ENCODE measurements around the gene MICOS13.
A peak's percentile ranks its signal among the peaks of the same experiment; 100 is the strongest.

The MICOS13 gene, protein sequence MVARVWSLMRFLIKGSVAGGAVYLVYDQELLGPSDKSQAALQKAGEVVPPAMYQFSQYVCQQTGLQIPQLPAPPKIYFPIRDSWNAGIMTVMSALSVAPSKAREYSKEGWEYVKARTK

GRCh38 chr19:5680437-5681368 is at the start of gene MICOS13, which contains the start of gene HSD11B1L:
TSS of gene MICOS13 (minus strand) at chr19:5680516. CDS start at chr19:5680486, 30 bp downstream.
TSS of gene HSD11B1L (plus strand) at chr19:5681027. CDS start at chr19:5684833, 3,806 bp downstream.
- H3K27ac ChIP-seq = peak within 1 kb of the TSS; percentile 80
- TF ChIP-seq ZFX (IDR thresholded peaks at IDR 0.05) = no peak
- TF ChIP-seq, protein P1, sequence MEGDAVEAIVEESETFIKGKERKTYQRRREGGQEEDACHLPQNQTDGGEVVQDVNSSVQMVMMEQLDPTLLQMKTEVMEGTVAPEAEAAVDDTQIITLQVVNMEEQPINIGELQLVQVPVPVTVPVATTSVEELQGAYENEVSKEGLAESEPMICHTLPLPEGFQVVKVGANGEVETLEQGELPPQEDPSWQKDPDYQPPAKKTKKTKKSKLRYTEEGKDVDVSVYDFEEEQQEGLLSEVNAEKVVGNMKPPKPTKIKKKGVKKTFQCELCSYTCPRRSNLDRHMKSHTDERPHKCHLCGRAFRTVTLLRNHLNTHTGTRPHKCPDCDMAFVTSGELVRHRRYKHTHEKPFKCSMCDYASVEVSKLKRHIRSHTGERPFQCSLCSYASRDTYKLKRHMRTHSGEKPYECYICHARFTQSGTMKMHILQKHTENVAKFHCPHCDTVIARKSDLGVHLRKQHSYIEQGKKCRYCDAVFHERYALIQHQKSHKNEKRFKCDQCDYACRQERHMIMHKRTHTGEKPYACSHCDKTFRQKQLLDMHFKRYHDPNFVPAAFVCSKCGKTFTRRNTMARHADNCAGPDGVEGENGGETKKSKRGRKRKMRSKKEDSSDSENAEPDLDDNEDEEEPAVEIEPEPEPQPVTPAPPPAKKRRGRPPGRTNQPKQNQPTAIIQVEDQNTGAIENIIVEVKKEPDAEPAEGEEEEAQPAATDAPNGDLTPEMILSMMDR (conservative IDR thresholded peaks at IDR 0.05) = no peak

GRCh38 chr19:5727453-5728050 is 47.2 kb upstream of the MICOS13 start:
- no peak for TF ChIP-seq ZFX (IDR thresholded peaks at IDR 0.05)
- TF ChIP-seq, protein P1 (conservative IDR thresholded peaks at IDR 0.05) = no peak
- no peak overlapping the region for H3K27ac ChIP-seq

- peak; percentile 52; the same call in 1 of the 2 replicates for TF ChIP-seq ZFX (IDR thresholded peaks at IDR 0.05)
- TF ChIP-seq, protein P1 (conservative IDR thresholded peaks at IDR 0.05) = peak; percentile 97
- peak within 1 kb of the TSS; percentile 84 for H3K27ac ChIP-seq
These were observed 39.9 kb upstream of the MICOS13 start, which contains the start of the genes CATSPERD and LONP1 for GRCh38 chr19:5719961-5720790. TSS of gene CATSPERD (plus strand) at chr19:5720637. CDS start at chr19:5720738, 101 bp downstream. TSS of gene LONP1 (minus strand) at chr19:5720146. CDS start at chr19:5720132, 14 bp downstream.

GRCh38 chr19:5719274-5719960 is 39.1 kb upstream of the MICOS13 start:
- peak overlapping the region; percentile 84 for H3K27ac ChIP-seq
- TF ChIP-seq, protein P1 (conservative IDR thresholded peaks at IDR 0.05) = no peak
- no peak; the same call in 1 of the 2 replicates for TF ChIP-seq ZFX (IDR thresholded peaks at IDR 0.05)

DNA sequence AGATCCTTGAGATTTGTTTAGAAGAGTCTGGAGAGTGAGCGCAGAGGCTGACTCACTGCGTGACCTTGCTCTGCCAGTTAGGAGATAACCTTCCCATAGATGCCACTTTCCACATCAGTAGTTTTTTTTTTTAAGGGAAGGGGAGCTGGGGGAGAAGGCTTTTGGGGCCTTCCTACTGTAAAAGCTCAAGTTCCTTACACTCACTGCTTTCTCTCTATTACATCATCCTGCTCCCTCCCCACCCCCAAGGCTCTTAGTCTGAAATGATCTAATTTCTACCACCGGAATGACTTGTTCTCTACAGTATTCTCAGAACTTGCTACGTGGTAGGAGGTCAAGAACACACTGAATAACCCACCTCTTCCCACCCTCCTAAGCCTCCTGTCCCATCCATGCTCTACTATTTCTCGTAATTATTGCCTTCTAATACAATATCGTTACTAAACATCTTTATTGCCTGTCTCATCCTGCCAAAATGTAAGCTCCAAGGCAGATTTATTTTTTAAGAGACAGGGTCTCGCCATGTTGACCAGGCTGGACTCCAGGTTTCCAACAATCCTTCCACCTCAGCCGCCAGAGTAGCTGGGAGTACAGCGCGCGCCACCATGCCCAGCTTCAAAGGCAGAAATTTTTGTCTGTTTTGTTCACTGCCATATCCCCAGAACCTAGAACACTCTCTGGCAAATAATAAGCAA is 38.4 kb upstream of the MICOS13 start:
- peak overlapping the region; percentile 84 for H3K27ac ChIP-seq

More for the DNA sequence above, 38.4 kb upstream of the MICOS13 start:
- TF ChIP-seq, protein P1 (conservative IDR thresholded peaks at IDR 0.05) = no peak
- TF ChIP-seq ZFX (IDR thresholded peaks at IDR 0.05) = no peak
